ENCODE data around the gene MOB3B.

DNA sequence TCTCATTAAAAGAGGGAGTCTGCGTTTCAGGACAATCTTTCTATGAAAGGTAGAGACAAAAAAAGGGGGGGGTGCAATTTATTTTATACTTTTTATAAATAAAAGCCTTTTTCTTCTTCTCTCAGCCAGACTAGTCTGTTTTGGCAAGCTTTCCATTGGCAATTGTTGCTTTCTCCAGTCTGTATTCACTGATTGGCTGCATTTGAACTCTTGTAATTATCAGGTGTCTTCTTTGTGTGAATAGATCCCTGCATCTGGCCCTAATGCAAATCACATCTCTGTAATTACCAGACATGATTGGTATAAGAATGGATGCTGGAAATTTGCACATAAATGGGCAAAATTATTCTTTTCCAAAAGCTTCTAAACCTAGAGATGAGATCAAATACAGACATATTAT, 225.1 kb downstream of the MOB3B start:
- TF ChIP-seq, protein P1, sequence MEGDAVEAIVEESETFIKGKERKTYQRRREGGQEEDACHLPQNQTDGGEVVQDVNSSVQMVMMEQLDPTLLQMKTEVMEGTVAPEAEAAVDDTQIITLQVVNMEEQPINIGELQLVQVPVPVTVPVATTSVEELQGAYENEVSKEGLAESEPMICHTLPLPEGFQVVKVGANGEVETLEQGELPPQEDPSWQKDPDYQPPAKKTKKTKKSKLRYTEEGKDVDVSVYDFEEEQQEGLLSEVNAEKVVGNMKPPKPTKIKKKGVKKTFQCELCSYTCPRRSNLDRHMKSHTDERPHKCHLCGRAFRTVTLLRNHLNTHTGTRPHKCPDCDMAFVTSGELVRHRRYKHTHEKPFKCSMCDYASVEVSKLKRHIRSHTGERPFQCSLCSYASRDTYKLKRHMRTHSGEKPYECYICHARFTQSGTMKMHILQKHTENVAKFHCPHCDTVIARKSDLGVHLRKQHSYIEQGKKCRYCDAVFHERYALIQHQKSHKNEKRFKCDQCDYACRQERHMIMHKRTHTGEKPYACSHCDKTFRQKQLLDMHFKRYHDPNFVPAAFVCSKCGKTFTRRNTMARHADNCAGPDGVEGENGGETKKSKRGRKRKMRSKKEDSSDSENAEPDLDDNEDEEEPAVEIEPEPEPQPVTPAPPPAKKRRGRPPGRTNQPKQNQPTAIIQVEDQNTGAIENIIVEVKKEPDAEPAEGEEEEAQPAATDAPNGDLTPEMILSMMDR (IDR thresholded peaks at IDR 0.05), result no peak
- TF ChIP-seq POLR2A (IDR thresholded peaks at IDR 0.05), result no peak

Data from vagina (tissue), 2 donors.